ENCODE data around the gene NID1.

GRCh38 chr1:235997931-235998330, 67.0 kb downstream of the NID1 start:
- TF ChIP-seq CTCF (IDR thresholded peaks at IDR 0.05; ENCODE audit: insufficient read depth, low read length) (no peak), POLR2AphosphoS5 (IDR thresholded peaks at IDR 0.05; ENCODE audit: low read depth) (no peak), REST (IDR thresholded peaks at IDR 0.05; ENCODE audit: insufficient replicate concordance, low read depth) (no peak), GABPA (IDR thresholded peaks at IDR 0.05; ENCODE audit: low read depth) (no peak)

All from HL-60 (cell line).